K562 (cell line): ENCODE results near the gene HRH1.

Source experiments
- FOXK2 ChIP-seq, 2 experiments: fragments of 450-650 bp; IDR thresholded peaks in 1 of 2; conservative IDR thresholded peaks in 1 of 2; 2 replicates each; pipeline ENCODE4 v1.6.1; 2016; ENCODE audit warnings: low read depth in 2 of 2, mild to moderate bottlenecking in 1 of 2
- NBN ChIP-seq: fragments of 450-650 bp; IDR thresholded peaks from 2 replicates; pipeline ENCODE4 v1.6.1; 2016; ENCODE audit warnings: low read depth, mild to moderate bottlenecking
- PHTF2 ChIP-seq: fragments of 250-450 bp; sonication (Bioruptor Pico); IDR thresholded peaks from 2 replicates; pipeline ENCODE4 v1.5.0; 2021; ENCODE audit warnings: mild to moderate bottlenecking
- TAF1 ChIP-seq: IDR thresholded peaks from 2 replicates; pipeline ENCODE4 v1.6.1; 2011; ENCODE audit warnings: mild to moderate bottlenecking, low read length, moderate library complexity; ENCODE audit not compliant: insufficient read depth, control insufficient read depth, severe bottlenecking; ENCODE audit errors: extremely low read depth
- ZNF224 ChIP-seq: sonication (generic); formaldehyde crosslinking; IDR thresholded peaks from 2 replicates; pipeline ENCODE4 v1.8.0; 2022; ENCODE audit warnings: mild to moderate bottlenecking, missing genetic modification reagents

- no peak for TF ChIP-seq TAF1
- TF ChIP-seq ZNF224 = no peak
- no peak for TF ChIP-seq FOXK2 (conservative IDR thresholded peaks at IDR 0.05 in 1 of 2, IDR thresholded peaks at IDR 0.05 in 1 of 2; ENCODE audit: low read depth in 2 of 2)
- TF ChIP-seq NBN = no peak
- no peak for TF ChIP-seq PHTF2 (CRISPR knock-in tag)
Measured at GRCh38 chr3:11269007-11269406, 114.7 kb downstream of the HRH1 start.
